Neuronal stem cell (in vitro differentiated cells): ENCODE measurements around the gene FSD1L.

Experiments used
- DNase-seq: peaks from one replicate; pipeline ENCODE4 v3.0.0-alpha.2; 2013; ENCODE audit warnings: low spot score
- H2AFZ ChIP-seq: one replicate; pipeline ENCODE4 v1.6.1; 2013; ENCODE audit warnings: mild to moderate bottlenecking, low read length, inconsistent platforms
- H2AK5ac ChIP-seq: 2 replicates; pipeline ENCODE4 v1.6.1; 2013; ENCODE audit warnings: low read depth, mild to moderate bottlenecking, inconsistent platforms, low read length, moderate library complexity, mixed read lengths
- H2BK120ac ChIP-seq: 2 replicates; pipeline ENCODE4 v1.6.1; 2013; ENCODE audit warnings: low read depth, mild to moderate bottlenecking, inconsistent platforms, low read length, moderate library complexity, mixed read lengths
- H2BK12ac ChIP-seq: one replicate; pipeline ENCODE4 v1.6.1; 2013; ENCODE audit warnings: low read length, inconsistent platforms
- H2BK15ac ChIP-seq: 2 replicates; pipeline ENCODE4 v1.6.1; 2013; ENCODE audit warnings: mild to moderate bottlenecking, low read length, inconsistent platforms, mixed read lengths
- H2BK5ac ChIP-seq: one replicate; pipeline ENCODE4 v1.6.1; 2013; ENCODE audit warnings: inconsistent platforms, mild to moderate bottlenecking, low read length, moderate library complexity
- H3K14ac ChIP-seq: one replicate; pipeline ENCODE4 v1.6.1; 2013; ENCODE audit warnings: low read length, inconsistent platforms
- H3K18ac ChIP-seq: 2 replicates; pipeline ENCODE4 v1.6.1; 2013; ENCODE audit warnings: low read length, inconsistent platforms
- H3K23ac ChIP-seq: 2 replicates; pipeline ENCODE4 v1.6.1; 2013; ENCODE audit warnings: low read depth, mild to moderate bottlenecking, mixed read lengths, low read length, inconsistent platforms; ENCODE audit not compliant: poor library complexity
- H3K27ac ChIP-seq: replicated peaks from 3 replicates; pipeline ENCODE4 v1.5.1; 2013; ENCODE audit warnings: low read length, inconsistent platforms
- H3K27me3 ChIP-seq, 3 experiments: 2 replicates each; pipeline ENCODE4 v1.6.1; 2013; ENCODE audit warnings: low read length in 3 of 3, mild to moderate bottlenecking in 2 of 3, inconsistent platforms in 1 of 3, low read depth in 1 of 3, mixed read lengths in 1 of 3, moderate library complexity in 1 of 3; ENCODE audit not compliant: control insufficient read depth in 3 of 3, insufficient read depth in 3 of 3
- H3K36me3 ChIP-seq, 2 donors: replicated peaks in 1 of 2; 2 replicates each; pipeline ENCODE4 v1.6.1; 2013; ENCODE audit warnings: low read length in 2 of 2; ENCODE audit not compliant: control insufficient read depth in 2 of 2, insufficient read depth in 2 of 2
- H3K4ac ChIP-seq: 2 replicates; pipeline ENCODE4 v1.6.1; 2013; ENCODE audit warnings: inconsistent platforms, mild to moderate bottlenecking, low read length, moderate library complexity
- H3K4me1 ChIP-seq, 2 donors: 1 replicate in 1 of 2; 2 replicates in 1 of 2; pipeline ENCODE4 v1.6.1; 2013; ENCODE audit warnings: low read length in 2 of 2, low read depth in 1 of 2; ENCODE audit not compliant: control insufficient read depth in 2 of 2, insufficient read depth in 1 of 2
- H3K4me2 ChIP-seq: one replicate; pipeline ENCODE4 v1.6.1; 2013; ENCODE audit warnings: mild to moderate bottlenecking, low read length, inconsistent platforms; ENCODE audit not compliant: insufficient read depth, poor library complexity, severe bottlenecking
- H3K4me3 ChIP-seq, 2 donors: 2 replicates each; pipeline ENCODE4 v1.5.1; 2013; ENCODE audit warnings: low read length in 2 of 2, mild to moderate bottlenecking in 2 of 2, inconsistent platforms in 1 of 2, moderate library complexity in 1 of 2
- H3K79me1 ChIP-seq: one replicate; pipeline ENCODE4 v1.6.1; 2013; ENCODE audit warnings: low read depth, mild to moderate bottlenecking, inconsistent platforms, low read length, moderate library complexity
- H3K9ac ChIP-seq: one replicate; pipeline ENCODE4 v1.6.1; 2013; ENCODE audit warnings: mild to moderate bottlenecking, low read depth, low read length, inconsistent platforms; ENCODE audit not compliant: poor library complexity
- H3K9me3 ChIP-seq, 2 donors: replicated peaks in 1 of 2; 2 replicates each; pipeline versions ENCODE3 to v1.6.1; 2013; ENCODE audit warnings: low read length in 2 of 2, mild to moderate bottlenecking in 2 of 2, inconsistent platforms in 1 of 2, low read depth in 1 of 2, mixed read lengths in 1 of 2, moderate library complexity in 1 of 2; ENCODE audit not compliant: control insufficient read depth in 2 of 2, insufficient read depth in 1 of 2
- H4K8ac ChIP-seq: one replicate; pipeline ENCODE4 v1.6.1; 2013; ENCODE audit warnings: low read depth, mild to moderate bottlenecking, inconsistent platforms, low read length, moderate library complexity
- H4K91ac ChIP-seq: one replicate; pipeline ENCODE4 v1.6.1; 2013; ENCODE audit warnings: low read length, low read depth, mild to moderate bottlenecking, inconsistent platforms; ENCODE audit not compliant: poor library complexity
- WGBS, 2 donors: extraction: QIAGEN DNeasy Blood & Tissue Kit; methylation state at CpG; one replicate each; pipeline ENCODE4 v1.1.7; 2013; ENCODE audit warnings: missing lambda C conversion rate in 2 of 2, mixed read lengths in 1 of 2; ENCODE audit not compliant: insufficient read length in 2 of 2, insufficient replicate concordance in 1 of 2; ENCODE audit errors: extremely low coverage in 2 of 2; 5-methylcytosine and 5-hydroxymethylcytosine counted together

FSD1L gene

DNA sequence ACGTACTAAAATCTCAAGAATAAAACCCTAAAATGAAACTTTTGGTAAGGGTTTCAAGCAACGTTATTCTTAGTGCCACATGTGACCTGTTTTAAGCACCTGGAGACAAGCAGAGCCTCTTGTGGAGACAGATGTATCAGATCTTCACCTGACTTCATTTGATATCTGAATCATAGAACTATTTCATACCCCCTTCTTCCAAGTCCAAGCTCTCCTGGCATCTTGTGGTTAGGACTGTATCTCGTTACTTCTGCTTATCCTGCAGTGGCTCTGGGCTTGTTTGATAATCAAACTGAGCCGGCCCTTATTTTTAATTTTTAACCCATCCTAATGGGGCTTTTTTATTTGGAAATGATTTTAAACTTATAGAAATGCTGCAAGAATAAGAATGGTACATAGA, 11.1 kb upstream of the FSD1L start:
- no peak overlapping the region for H2AK5ac ChIP-seq
- H3K9ac ChIP-seq: no peak overlapping the region
- H3K27ac ChIP-seq: no peak overlapping the region
- H3K36me3 ChIP-seq: no peaks in the 10 kb centered on the region
- H4K8ac ChIP-seq: no peak overlapping the region
- no peak overlapping the region for H3K4ac ChIP-seq
- H3K27me3 ChIP-seq: peaks cover 0 to 4% (median 0%) of the 10 kb centered on the region in 3 experiments
- no peak overlapping the region for H3K14ac ChIP-seq
- no CpG with 5 or more reads among the region's 4 CpGs for WGBS, 2 donors
- H2BK5ac ChIP-seq: no peak overlapping the region
- no peak overlapping the region for H4K91ac ChIP-seq
- no peak overlapping the region for H2BK120ac ChIP-seq
- no peak overlapping the region for H3K4me2 ChIP-seq
- no peak overlapping the region for H3K4me3 ChIP-seq
- H2BK12ac ChIP-seq: no peak overlapping the region
- no peak overlapping the region for H2BK15ac ChIP-seq
- no peak for DNase-seq
- peaks cover 0 to 3% of the 10 kb centered on the region in 2 donors for H3K9me3 ChIP-seq
- H3K4me1 ChIP-seq: no peaks in the 10 kb centered on the region
- H3K18ac ChIP-seq: no peak overlapping the region
- H3K79me1 ChIP-seq: no peaks in the 10 kb centered on the region
- H2AFZ ChIP-seq: no peak overlapping the region
- H3K23ac ChIP-seq: no peak overlapping the region

DNA sequence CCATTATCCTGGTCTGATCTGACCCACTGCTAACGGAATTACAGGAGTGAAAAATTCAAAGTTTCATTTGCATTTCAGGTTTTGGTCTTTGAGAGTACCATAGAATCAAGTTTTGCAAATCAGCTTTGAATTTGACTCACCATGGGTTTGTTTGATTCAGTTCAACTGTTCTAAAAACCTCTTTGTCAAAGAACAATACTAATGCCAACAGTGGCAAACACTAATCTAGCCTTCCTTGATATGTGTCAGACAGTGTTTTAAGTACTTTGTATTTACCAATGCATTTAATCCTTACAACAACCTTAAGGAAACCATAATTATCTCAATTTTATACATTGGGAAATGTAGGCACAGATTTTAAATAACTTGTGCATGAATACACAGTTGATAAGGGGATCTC, 10.1 kb upstream of the FSD1L start:
- no peaks in the 10 kb centered on the region for H3K36me3 ChIP-seq
- DNase-seq: no peak
- peaks cover 0 to 3% of the 10 kb centered on the region in 2 donors for H3K9me3 ChIP-seq
- no peaks in the 10 kb centered on the region for H3K4me1 ChIP-seq
- H3K27ac ChIP-seq: no peak overlapping the region
- no peak overlapping the region for H4K8ac ChIP-seq
- H3K79me1 ChIP-seq: no peaks in the 10 kb centered on the region
- H3K23ac ChIP-seq: no peak overlapping the region
- no peak overlapping the region for H3K4me3 ChIP-seq
- H3K4me2 ChIP-seq: no peak overlapping the region
- no peak overlapping the region for H2AFZ ChIP-seq
- H2AK5ac ChIP-seq: no peak overlapping the region
- no peak overlapping the region for H2BK5ac ChIP-seq
- no peak overlapping the region for H2BK12ac ChIP-seq
- no CpG with 5 or more reads among the region's 1 CpG for WGBS, 2 donors
- no peak overlapping the region for H3K18ac ChIP-seq
- H3K4ac ChIP-seq: no peak overlapping the region
- no peak overlapping the region for H2BK15ac ChIP-seq
- peaks cover 0 to 4% (median 0%) of the 10 kb centered on the region in 3 experiments for H3K27me3 ChIP-seq
- H4K91ac ChIP-seq: no peak overlapping the region
- no peak overlapping the region for H2BK120ac ChIP-seq
- no peak overlapping the region for H3K14ac ChIP-seq
- no peak overlapping the region for H3K9ac ChIP-seq

DNA sequence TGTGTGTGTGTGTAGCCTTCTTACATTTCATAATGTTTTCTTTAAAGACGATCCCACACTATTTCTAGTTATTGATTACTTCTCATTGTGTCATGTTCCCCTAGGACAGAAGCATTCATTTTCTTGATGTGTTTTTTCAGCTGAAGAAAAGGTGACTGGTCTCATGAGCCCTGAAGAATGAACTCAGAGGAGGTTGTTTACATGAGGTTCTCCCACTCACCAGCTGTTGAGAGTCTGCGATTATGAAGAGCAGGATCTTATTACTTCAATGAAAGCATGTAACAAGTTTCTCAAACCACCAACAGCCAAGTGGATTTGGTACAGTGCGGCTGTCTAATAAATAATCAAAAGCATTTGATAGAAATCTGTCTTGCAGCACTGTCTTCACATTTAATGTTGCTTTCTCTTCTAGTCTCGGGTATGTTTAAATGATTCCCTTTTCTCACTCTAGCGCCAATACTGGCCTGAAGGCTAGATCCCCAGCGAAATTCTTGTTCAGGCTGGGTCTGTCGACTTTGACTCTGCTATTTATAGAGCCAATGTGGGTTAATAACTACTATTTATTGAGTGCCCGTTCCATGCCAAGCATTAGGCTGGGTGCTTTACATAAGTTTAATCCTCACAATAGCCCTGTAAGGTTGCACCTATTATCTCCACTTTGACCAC, 9.6 kb upstream of the FSD1L start:
- no peak overlapping the region for H3K4me2 ChIP-seq
- H2BK15ac ChIP-seq: no peak overlapping the region
- H2AFZ ChIP-seq: no peak overlapping the region
- H3K23ac ChIP-seq: no peak overlapping the region
- no peaks in the 10 kb centered on the region for H3K4me1 ChIP-seq
- no peak overlapping the region for H3K9ac ChIP-seq
- no peaks in the 10 kb centered on the region for H3K36me3 ChIP-seq
- no peak overlapping the region for H3K4ac ChIP-seq
- H3K9me3 ChIP-seq: peaks cover 0 to 3% of the 10 kb centered on the region in 2 donors
- H4K91ac ChIP-seq: no peak overlapping the region
- no peaks in the 10 kb centered on the region for H3K79me1 ChIP-seq
- no peak overlapping the region for H3K27ac ChIP-seq
- H2BK120ac ChIP-seq: no peak overlapping the region
- no peak overlapping the region for H2BK12ac ChIP-seq
- no peak overlapping the region for H3K14ac ChIP-seq
- no peak overlapping the region for H4K8ac ChIP-seq
- no peak overlapping the region for H3K18ac ChIP-seq
- H2BK5ac ChIP-seq: no peak overlapping the region
- no peak overlapping the region for H3K4me3 ChIP-seq
- H2AK5ac ChIP-seq: no peak overlapping the region
- no CpG with 5 or more reads among the region's 8 CpGs for WGBS, 2 donors
- peaks cover 0 to 4% (median 0%) of the 10 kb centered on the region in 3 experiments for H3K27me3 ChIP-seq
- no peak for DNase-seq

DNA sequence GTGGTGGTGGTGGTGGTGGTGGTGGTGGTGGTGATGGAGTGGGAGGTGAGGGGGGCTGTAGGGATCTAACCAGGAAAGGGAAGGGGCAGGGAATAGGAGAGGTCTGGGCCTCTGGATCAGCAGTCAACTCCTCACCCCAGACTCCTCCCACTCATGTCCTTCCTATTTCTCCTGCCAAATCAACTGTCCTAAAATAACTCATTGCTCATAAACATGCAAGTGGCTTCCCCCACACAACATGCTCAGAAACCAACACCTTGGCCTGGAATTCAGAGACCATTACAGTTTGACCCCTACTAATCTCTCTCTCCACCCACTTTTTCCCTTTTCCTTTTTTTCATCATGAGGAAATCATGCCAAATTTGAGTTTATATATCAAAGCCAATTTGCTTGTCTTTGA, 8.4 kb upstream of the FSD1L start:
- Histone ChIP-seq H2BK12ac (no peak overlapping the region), H3K79me1 (no peaks in the 10 kb centered on the region), H3K14ac (no peak overlapping the region), H3K27ac (no peak overlapping the region), H4K91ac (no peak overlapping the region), H2BK5ac (no peak overlapping the region), H3K9me3 (peaks cover 0 to 3% of the 10 kb centered on the region in 2 donors), H3K27me3 (peaks cover 0 to 4% (median 0%) of the 10 kb centered on the region in 3 experiments), H2BK120ac (no peak overlapping the region), H3K4me2 (no peak overlapping the region), H2BK15ac (no peak overlapping the region), H2AK5ac (no peak overlapping the region), H4K8ac (no peak overlapping the region), H3K4me3 (no peak overlapping the region), H3K9ac (no peak overlapping the region), H3K23ac (no peak overlapping the region), H2AFZ (no peak overlapping the region), H3K4ac (no peak overlapping the region), H3K4me1 (no peaks in the 10 kb centered on the region), H3K36me3 (no peaks in the 10 kb centered on the region), H3K18ac (no peak overlapping the region)
- no peak for DNase-seq
